Tibial nerve (tissue), 4 donors: ENCODE results near the gene MRPS24. TPM values are rescaled to one million over a fixed set of nuclear protein-coding genes. Genes with fewer than 3 reads are reported as not detected.

Experiments used
- DNase-seq, 2 donors: peaks; one replicate each; pipeline ENCODE4 v3.0.0-alpha.2; 2019; ENCODE audit warnings: low spot score in 2 of 2
- H3K27ac ChIP-seq, 4 donors: fragments of 200-600 bp; sonication (generic) in 3 of 4; one replicate each; pipeline ENCODE4 v1.5.1; 2017 to 2019; ENCODE audit warnings: mild to moderate bottlenecking in 1 of 4
- H3K27me3 ChIP-seq, 2 donors: fragments of 200-600 bp; sonication (generic) in 1 of 2; one replicate each; pipeline versions ENCODE4 v1.5.1 to v1.6.0; 2017 to 2019
- H3K36me3 ChIP-seq, 3 donors: fragments of 200-600 bp; sonication (generic); one replicate each; pipeline ENCODE4 v1.5.1; 2018 to 2019
- H3K4me1 ChIP-seq, 4 donors: fragments of 200-600 bp; sonication (generic) in 3 of 4; one replicate each; pipeline ENCODE4 v1.5.1; 2017 to 2019
- H3K4me3 ChIP-seq, 4 donors: fragments of 200-600 bp; sonication (generic) in 3 of 4; one replicate each; pipeline ENCODE4 v1.5.1; 2017 to 2019; ENCODE audit warnings: mild to moderate bottlenecking in 1 of 4, moderate library complexity in 1 of 4
- H3K9me3 ChIP-seq, 4 donors: fragments of 200-600 bp; sonication (generic) in 3 of 4; one replicate each; pipeline ENCODE4 v1.5.1; 2017 to 2019
- EP300 ChIP-seq, 2 donors: sonication (generic); formaldehyde crosslinking; IDR thresholded peaks; one replicate each; pipeline ENCODE4 v1.6.1; 2017; ENCODE audit warnings: antibody characterized with exemption in 2 of 2, mild to moderate bottlenecking in 1 of 2
- POLR2A ChIP-seq, 2 donors: fragments of 450-650 bp; IDR thresholded peaks; one replicate each; pipeline ENCODE4 v1.6.1; 2017; ENCODE audit warnings: antibody characterized with exemption in 2 of 2, mild to moderate bottlenecking in 2 of 2, moderate library complexity in 2 of 2
- WGBS, 2 donors: methylation state at CpG; one replicate each; pipeline ENCODE4 v1.1.5; 2018; 5-methylcytosine and 5-hydroxymethylcytosine counted together
- total RNA-seq, 4 donors: library from RNA; depleted of rRNA; stranded (reverse); fragments of >200 nt; gene quantifications; one replicate each; pipeline ENCODE4 v1.1.0, GENCODE V29; 2016
- TF ChIP-seq, protein P1 (sequence below), 5 experiments: fragments of 200-600 bp in 3 of 5; fragments of 450-650 bp in 2 of 5; sonication (generic) in 3 of 5; IDR thresholded peaks; one replicate each; pipeline ENCODE4 v1.5.1; 2016 to 2019; ENCODE audit warnings: antibody characterized with exemption in 5 of 5, mild to moderate bottlenecking in 3 of 5, moderate library complexity in 2 of 5

MRPS24 gene
- total RNA-seq, 4 donors from 2014 or later, result 61.8 to 90.2 (median 82.3) TPM

DNA sequence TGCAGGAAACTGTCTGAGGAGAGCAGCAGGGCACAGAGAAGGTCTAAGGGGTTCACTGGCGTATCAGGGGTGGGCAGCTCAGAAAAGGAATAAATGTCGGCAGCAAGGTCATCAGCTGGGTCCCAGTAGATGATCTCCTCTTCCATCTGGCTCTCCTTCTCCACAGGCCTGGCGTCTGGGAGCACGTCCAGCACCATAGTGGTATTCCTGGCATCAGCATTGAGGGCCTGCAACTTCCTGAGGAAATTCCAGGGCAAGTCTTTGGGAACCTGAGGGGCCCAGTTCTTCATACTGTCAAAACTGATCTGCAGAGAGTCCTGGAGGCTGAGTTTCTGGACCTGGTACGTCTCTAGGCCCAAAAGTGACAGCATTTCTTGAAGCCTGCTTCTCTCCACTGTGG, 9.6 kb upstream of the MRPS24 start:
- peak overlapping the region in 2 of 4 donors; percentile 39 to 53 for H3K27ac ChIP-seq
- no peak overlapping the region for H3K4me3 ChIP-seq
- TF ChIP-seq, protein P1, sequence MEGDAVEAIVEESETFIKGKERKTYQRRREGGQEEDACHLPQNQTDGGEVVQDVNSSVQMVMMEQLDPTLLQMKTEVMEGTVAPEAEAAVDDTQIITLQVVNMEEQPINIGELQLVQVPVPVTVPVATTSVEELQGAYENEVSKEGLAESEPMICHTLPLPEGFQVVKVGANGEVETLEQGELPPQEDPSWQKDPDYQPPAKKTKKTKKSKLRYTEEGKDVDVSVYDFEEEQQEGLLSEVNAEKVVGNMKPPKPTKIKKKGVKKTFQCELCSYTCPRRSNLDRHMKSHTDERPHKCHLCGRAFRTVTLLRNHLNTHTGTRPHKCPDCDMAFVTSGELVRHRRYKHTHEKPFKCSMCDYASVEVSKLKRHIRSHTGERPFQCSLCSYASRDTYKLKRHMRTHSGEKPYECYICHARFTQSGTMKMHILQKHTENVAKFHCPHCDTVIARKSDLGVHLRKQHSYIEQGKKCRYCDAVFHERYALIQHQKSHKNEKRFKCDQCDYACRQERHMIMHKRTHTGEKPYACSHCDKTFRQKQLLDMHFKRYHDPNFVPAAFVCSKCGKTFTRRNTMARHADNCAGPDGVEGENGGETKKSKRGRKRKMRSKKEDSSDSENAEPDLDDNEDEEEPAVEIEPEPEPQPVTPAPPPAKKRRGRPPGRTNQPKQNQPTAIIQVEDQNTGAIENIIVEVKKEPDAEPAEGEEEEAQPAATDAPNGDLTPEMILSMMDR (IDR thresholded peaks at IDR 0.05), result no peak
- no peak for TF ChIP-seq POLR2A (IDR thresholded peaks at IDR 0.05)
- no peak for TF ChIP-seq EP300 (IDR thresholded peaks at IDR 0.05)
- H3K9me3 ChIP-seq, result no peaks in the 10 kb centered on the region
- H3K27me3 ChIP-seq, result no peaks in the 10 kb centered on the region
- no peak for DNase-seq
- peaks cover 0 to 18% (median 0%) of the 10 kb centered on the region in 4 donors for H3K4me1 ChIP-seq
- 60 to 75% methylated on average over 5 of the region's 5 CpGs for WGBS, 2 donors
- peaks cover 0 to 85% (median 3%) of the 10 kb centered on the region in 3 donors for H3K36me3 ChIP-seq

GRCh38 chr7:43877968-43878864, 8.9 kb upstream of the MRPS24 start:
- H3K4me3 ChIP-seq, result no peak overlapping the region
- peak overlapping the region in 1 of 4 donors; percentile 53 for H3K27ac ChIP-seq
- peaks cover 0 to 25% (median 1%) of the 10 kb centered on the region in 4 donors for H3K4me1 ChIP-seq
- no peaks in the 10 kb centered on the region for H3K27me3 ChIP-seq
- 86 to 89% methylated on average over 38 of the region's 38 CpGs for WGBS, 2 donors
- DNase-seq, result no peak
- H3K9me3 ChIP-seq, result no peaks in the 10 kb centered on the region
- TF ChIP-seq, protein P1 (IDR thresholded peaks at IDR 0.05), result no peak
- TF ChIP-seq POLR2A (IDR thresholded peaks at IDR 0.05) (no peak), EP300 (IDR thresholded peaks at IDR 0.05) (no peak)
- H3K36me3 ChIP-seq, result peaks cover 0 to 84% (median 3%) of the 10 kb centered on the region in 3 donors

DNA sequence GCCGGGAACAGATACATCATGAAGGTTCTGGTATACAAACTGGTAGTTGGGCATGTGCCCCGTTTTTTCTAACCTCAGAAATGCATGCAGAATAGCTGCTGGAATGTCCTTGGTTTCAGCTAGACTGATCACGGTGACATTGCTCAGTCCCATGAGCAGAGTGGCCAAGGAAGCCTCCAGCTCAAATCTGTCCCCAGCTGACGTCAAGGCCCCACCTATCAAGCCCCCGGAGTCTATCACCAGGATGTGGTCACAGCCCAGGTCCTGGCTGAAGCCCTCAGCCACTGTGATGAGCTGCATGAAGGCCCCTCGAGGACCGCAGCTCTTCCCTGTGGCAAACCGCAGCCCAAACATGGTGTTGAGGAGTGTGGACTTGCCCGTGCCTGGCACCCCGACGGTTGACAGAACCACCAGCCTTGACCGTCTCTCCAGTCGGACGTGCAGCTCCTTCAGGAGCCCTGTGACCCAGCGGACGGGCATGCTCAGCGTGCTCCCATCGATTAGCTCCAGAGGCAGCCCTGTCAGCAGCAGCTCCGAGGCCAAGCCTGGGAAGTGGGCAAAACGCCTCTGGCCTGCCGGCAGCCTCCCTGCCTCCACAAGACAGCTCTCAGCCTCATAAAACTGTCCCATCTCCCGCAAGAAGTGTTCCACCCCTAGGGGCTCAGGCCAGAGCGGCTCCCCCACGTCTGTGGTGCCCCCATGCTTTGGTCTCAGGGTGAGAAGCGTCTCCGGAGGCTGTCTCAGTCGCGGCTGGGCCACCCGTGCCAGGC, 7.8 kb upstream of the MRPS24 start:
- peaks cover 0 to 83% (median 3%) of the 10 kb centered on the region in 3 donors for H3K36me3 ChIP-seq
- H3K27me3 ChIP-seq, result no peaks in the 10 kb centered on the region
- no peak overlapping the region for H3K4me3 ChIP-seq
- no peak overlapping the region for H3K27ac ChIP-seq
- TF ChIP-seq, protein P1 (IDR thresholded peaks at IDR 0.05), result no peak
- no peak for TF ChIP-seq EP300 (IDR thresholded peaks at IDR 0.05)
- TF ChIP-seq POLR2A (IDR thresholded peaks at IDR 0.05), result no peak
- DNase-seq, result no peak
- no peaks in the 10 kb centered on the region for H3K9me3 ChIP-seq
- 90 to 94% methylated on average over 6 to 27 of the region's 29 CpGs for WGBS, 2 donors
- peaks cover 0 to 32% (median 8%) of the 10 kb centered on the region in 4 donors for H3K4me1 ChIP-seq

DNA sequence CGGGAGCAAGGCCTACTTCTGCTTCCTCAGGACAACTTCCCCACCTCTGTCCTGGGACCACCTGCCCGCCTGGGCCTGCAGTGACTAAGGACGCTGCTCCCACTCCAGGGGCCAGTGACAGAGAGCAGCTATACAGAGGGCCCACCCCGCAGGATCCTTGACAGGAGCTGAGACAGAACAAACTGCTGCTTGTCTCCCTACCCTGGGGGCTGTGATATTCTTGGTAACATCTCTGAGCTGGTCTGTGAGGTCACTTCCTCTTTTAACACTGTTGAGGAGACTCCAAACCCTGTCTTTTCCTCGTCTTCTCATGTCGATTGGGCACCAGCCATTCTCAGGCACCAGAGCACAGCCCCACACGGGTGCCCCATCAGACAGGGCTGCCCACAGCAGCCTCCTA, 6.9 kb upstream of the MRPS24 start:
- no peak overlapping the region for H3K4me3 ChIP-seq
- H3K27ac ChIP-seq, result no peak overlapping the region
- DNase-seq, result no peak
- H3K36me3 ChIP-seq, result peaks cover 0 to 74% (median 3%) of the 10 kb centered on the region in 3 donors
- 59 to 68% methylated on average over 7 of the region's 7 CpGs for WGBS, 2 donors
- H3K9me3 ChIP-seq, result no peaks in the 10 kb centered on the region
- peaks cover 0 to 30% (median 8%) of the 10 kb centered on the region in 4 donors for H3K4me1 ChIP-seq
- no peak for TF ChIP-seq POLR2A (IDR thresholded peaks at IDR 0.05)
- TF ChIP-seq, protein P1 (IDR thresholded peaks at IDR 0.05), result no peak
- no peak for TF ChIP-seq EP300 (IDR thresholded peaks at IDR 0.05)
- H3K27me3 ChIP-seq, result no peaks in the 10 kb centered on the region
